T-helper 1 cell treated with Interleukin-12 subunit alpha and Interleukin-12 subunit beta and Interleukin-4 antibody, amounts not matched to agents 30 μg/mL and 1 μg/mL, for 36 hours (primary cell): ENCODE data around the gene CXCR2.
"Not testable (repeated sequence)": the region's sequence is repeated elsewhere in the genome, so short reads cannot be mapped to it uniquely, and the experiment has no call there.

ENCODE experiments used
- H3K27ac Mint-ChIP-seq: one replicate; pipeline ENCODE4 v1.8.0; 2021; ENCODE audit warnings: mild to moderate bottlenecking, mixed read lengths
- H3K27me3 Mint-ChIP-seq: one replicate; pipeline ENCODE4 v1.8.0; 2021; ENCODE audit warnings: low read depth, mixed read lengths
- H3K36me3 Mint-ChIP-seq: one replicate; pipeline ENCODE4 v1.8.0; 2021; ENCODE audit warnings: low read depth, mixed read lengths
- H3K4me1 Mint-ChIP-seq: one replicate; pipeline ENCODE4 v1.8.0; 2021; ENCODE audit warnings: low read depth, mixed read lengths
- H3K4me3 Mint-ChIP-seq: one replicate; pipeline ENCODE4 v1.8.0; 2021; ENCODE audit warnings: mild to moderate bottlenecking, moderate library complexity, mixed read lengths
- H3K9me3 Mint-ChIP-seq: one replicate; pipeline ENCODE4 v1.8.0; 2021; ENCODE audit warnings: mixed read lengths

CXCR2 gene

GRCh38 chr2:218125626-218126080 is at the start of gene CXCR2:
TSS of gene CXCR2 (plus strand) at chr2:218126028. CDS start at chr2:218134802, 8,774 bp downstream.
- peaks cover 13% of the 10 kb centered on the region for H3K27me3 Mint-ChIP-seq

GRCh38 chr2:218077464-218078216 is 48.2 kb upstream of the CXCR2 start:
- Mint-ChIP-seq H3K4me1 (peaks cover 2% of the 10 kb centered on the region), H3K27ac (no peak overlapping the region), H3K4me3 (no peak overlapping the region), H3K9me3 (no peaks in the 10 kb centered on the region), H3K27me3 (no peaks in the 10 kb centered on the region), H3K36me3 (no peaks in the 10 kb centered on the region)

More at GRCh38 chr2:218125626-218126080, at the start of gene CXCR2:
- Mint-ChIP-seq H3K27ac (peak within 1 kb of the TSS; percentile 47), H3K36me3 (no peaks in the 10 kb centered on the region), H3K4me3 (peak within 1 kb of the TSS; percentile 47), H3K9me3 (peaks cover 11% of the 10 kb centered on the region), H3K4me1 (peaks cover 7% of the 10 kb centered on the region)

GRCh38 chr2:218079943-218080913 is 45.6 kb upstream of the CXCR2 start:
- Mint-ChIP-seq H3K4me1 (no peaks in the 10 kb centered on the region), H3K27me3 (no peaks in the 10 kb centered on the region), H3K9me3 (no peaks in the 10 kb centered on the region), H3K27ac (no peak overlapping the region), H3K4me3 (no peak overlapping the region), H3K36me3 (no peaks in the 10 kb centered on the region)

- Mint-ChIP-seq H3K4me3 (no peak overlapping the region), H3K27me3 (peaks cover 1% of the 10 kb centered on the region), H3K9me3 (peaks cover 2% of the 10 kb centered on the region), H3K27ac (no peak overlapping the region), H3K4me1 (no peaks in the 10 kb centered on the region), H3K36me3 (no peaks in the 10 kb centered on the region)
Observed at GRCh38 chr2:218081063-218081462, 44.8 kb upstream of the CXCR2 start.

- H3K27ac Mint-ChIP-seq = no peak overlapping the region
- no peaks in the 10 kb centered on the region for H3K36me3 Mint-ChIP-seq
- H3K27me3 Mint-ChIP-seq = peaks cover 7% of the 10 kb centered on the region
- H3K4me1 Mint-ChIP-seq = no peaks in the 10 kb centered on the region
- peaks cover 8% of the 10 kb centered on the region for H3K9me3 Mint-ChIP-seq
- H3K4me3 Mint-ChIP-seq = no peak overlapping the region
Observed at GRCh38 chr2:218081695-218082094, 44.1 kb upstream of the CXCR2 start.

- Mint-ChIP-seq H3K4me1 (no peaks in the 10 kb centered on the region), H3K36me3 (no peaks in the 10 kb centered on the region), H3K9me3 (peaks cover 9% of the 10 kb centered on the region), H3K27ac (no peak overlapping the region), H3K4me3 (no peak overlapping the region), H3K27me3 (peaks cover 7% of the 10 kb centered on the region)
Observed at GRCh38 chr2:218082586-218083351, 43.1 kb upstream of the CXCR2 start.

- Mint-ChIP-seq H3K4me3 (no peak overlapping the region), H3K4me1 (no peaks in the 10 kb centered on the region), H3K9me3 (peaks cover 9% of the 10 kb centered on the region), H3K27ac (no peak overlapping the region), H3K36me3 (no peaks in the 10 kb centered on the region), H3K27me3 (peaks cover 7% of the 10 kb centered on the region)
Observed at GRCh38 chr2:218083352-218083676, 42.5 kb upstream of the CXCR2 start.

- Mint-ChIP-seq H3K27ac (no peak overlapping the region), H3K27me3 (peaks cover 7% of the 10 kb centered on the region), H3K9me3 (peaks cover 9% of the 10 kb centered on the region), H3K4me1 (no peaks in the 10 kb centered on the region), H3K4me3 (no peak overlapping the region), H3K36me3 (no peaks in the 10 kb centered on the region)
Observed at GRCh38 chr2:218086478-218086877, 39.4 kb upstream of the CXCR2 start.

GRCh38 chr2:218089259-218089658 is 36.6 kb upstream of the CXCR2 start:
- Mint-ChIP-seq H3K36me3 (no peaks in the 10 kb centered on the region), H3K9me3 (peaks cover 9% of the 10 kb centered on the region), H3K4me1 (no peaks in the 10 kb centered on the region), H3K4me3 (no peak overlapping the region), H3K27me3 (peaks cover 7% of the 10 kb centered on the region), H3K27ac (no peak overlapping the region)

GRCh38 chr2:218091746-218092145 is 34.1 kb upstream of the CXCR2 start:
- no peak overlapping the region for H3K27ac Mint-ChIP-seq
- peaks cover under 1% of the 10 kb centered on the region for H3K9me3 Mint-ChIP-seq
- no peak overlapping the region for H3K4me3 Mint-ChIP-seq
- no peaks in the 10 kb centered on the region for H3K4me1 Mint-ChIP-seq
- H3K27me3 Mint-ChIP-seq = peaks cover under 1% of the 10 kb centered on the region
- no peaks in the 10 kb centered on the region for H3K36me3 Mint-ChIP-seq

- Mint-ChIP-seq H3K27ac (no peak overlapping the region), H3K4me3 (no peak overlapping the region), H3K4me1 (no peaks in the 10 kb centered on the region), H3K9me3 (no peaks in the 10 kb centered on the region), H3K36me3 (no peaks in the 10 kb centered on the region), H3K27me3 (peaks cover 11% of the 10 kb centered on the region)
Observed at GRCh38 chr2:218093879-218094278, 31.9 kb upstream of the CXCR2 start.

- Mint-ChIP-seq H3K27me3 (peaks cover 26% of the 10 kb centered on the region), H3K4me1 (no peaks in the 10 kb centered on the region), H3K27ac (no peak overlapping the region), H3K4me3 (no peak overlapping the region), H3K36me3 (no peaks in the 10 kb centered on the region), H3K9me3 (no peaks in the 10 kb centered on the region)
Observed at GRCh38 chr2:218095853-218096252, 30.0 kb upstream of the CXCR2 start.

- H3K4me1 Mint-ChIP-seq = no peaks in the 10 kb centered on the region
- peaks cover 26% of the 10 kb centered on the region for H3K27me3 Mint-ChIP-seq
- no peaks in the 10 kb centered on the region for H3K36me3 Mint-ChIP-seq
- H3K27ac Mint-ChIP-seq = no peak overlapping the region
- H3K4me3 Mint-ChIP-seq = no peak overlapping the region
- H3K9me3 Mint-ChIP-seq = no peaks in the 10 kb centered on the region
Observed at GRCh38 chr2:218097975-218098374, 27.9 kb upstream of the CXCR2 start.

- H3K4me1 Mint-ChIP-seq, H3K9me3 Mint-ChIP-seq, H3K4me3 Mint-ChIP-seq, H3K27ac Mint-ChIP-seq, H3K36me3 Mint-ChIP-seq: not testable (repeated sequence)
- peaks cover 27% of the 10 kb centered on the region for H3K27me3 Mint-ChIP-seq
Observed at GRCh38 chr2:218108834-218109233, 17.0 kb upstream of the CXCR2 start.
